AML-193 (cell line): ENCODE results near the gene CLCNKB.
A peak's percentile ranks its signal among the peaks of the same experiment; 100 is the strongest.
"Not testable (repeated sequence)": the region's sequence is repeated elsewhere in the genome, so short reads cannot be mapped to it uniquely, and the experiment has no call there.

Source experiments
- DNase-seq, 2 experiments: peaks; one replicate each; lab custom pipeline; 2025; lab: John Stamatoyannopoulos, UW

The CLCNKB gene

GRCh38 chr1:16015491-16015890 lies 28.1 kb upstream of the CLCNKB start:
- no peak for DNase-seq

GRCh38 chr1:16015960-16016901 lies 27.4 kb upstream of the CLCNKB start:
- DNase-seq: no peak

- DNase-seq: no peak
Measured at GRCh38 chr1:16017076-16017460, 26.5 kb upstream of the CLCNKB start.

- DNase-seq: no peak
Measured at GRCh38 chr1:16017461-16018303, 25.9 kb upstream of the CLCNKB start, which contains the start of gene HSPB7. Gene HSPB7 (minus strand): TSS chr1:16018043. CDS start chr1:16017963, 80 bp downstream.

GRCh38 chr1:16018308-16018707 lies 25.3 kb upstream of the CLCNKB start:
- DNase-seq: no peak

GRCh38 chr1:16018749-16019643 lies 24.6 kb upstream of the CLCNKB start:
- DNase-seq: no peak

GRCh38 chr1:16019644-16020277 lies 23.8 kb upstream of the CLCNKB start:
- no peak for DNase-seq

- no peak for DNase-seq
Measured at GRCh38 chr1:16020325-16020724, 23.3 kb upstream of the CLCNKB start.

- not testable (repeated sequence) for DNase-seq
Measured at GRCh38 chr1:16020878-16021277, 22.7 kb upstream of the CLCNKB start.

- DNase-seq: no peak
Measured at GRCh38 chr1:16021681-16022080, 21.9 kb upstream of the CLCNKB start, which contains the start of gene CLCNKA. Gene CLCNKA (plus strand): TSS chr1:16022036. CDS start chr1:16022620, 584 bp downstream.

- no peak for DNase-seq
Measured at GRCh38 chr1:16022393-16022792, 21.2 kb upstream of the CLCNKB start.

- no peak for DNase-seq
Measured at GRCh38 chr1:16023050-16023653, 20.4 kb upstream of the CLCNKB start.

GRCh38 chr1:16026302-16026701 lies 17.3 kb upstream of the CLCNKB start:
- DNase-seq: not testable (repeated sequence)

GRCh38 chr1:16026723-16027484 lies 16.7 kb upstream of the CLCNKB start:
- no peak for DNase-seq

- DNase-seq: no peak
Measured at GRCh38 chr1:16028237-16029002, 15.2 kb upstream of the CLCNKB start.

- DNase-seq: not testable (repeated sequence)
Measured at GRCh38 chr1:16029003-16029268, 14.6 kb upstream of the CLCNKB start.

- no peak for DNase-seq
Measured at GRCh38 chr1:16029288-16029687, 14.3 kb upstream of the CLCNKB start.

- DNase-seq: no peak
Measured at GRCh38 chr1:16031551-16031950, 12.0 kb upstream of the CLCNKB start.

GRCh38 chr1:16032388-16033102 lies 11.0 kb upstream of the CLCNKB start:
- peak; percentile 30 to 59 for DNase-seq
